NCI-H2029 treated with DMSO at 0.1 percent for 48 hours (cell line): ENCODE measurements around the gene SHQ1.
A peak's percentile ranks its signal among the peaks of the same experiment; 100 is the strongest.
"Not testable (repeated sequence)": the region's sequence is repeated elsewhere in the genome, so short reads cannot be mapped to it uniquely, and the experiment has no call there.

Experiments
- DNase-seq: peaks from one replicate; lab custom pipeline; 2025; lab: John Stamatoyannopoulos, UW

The SHQ1 gene

DNA sequence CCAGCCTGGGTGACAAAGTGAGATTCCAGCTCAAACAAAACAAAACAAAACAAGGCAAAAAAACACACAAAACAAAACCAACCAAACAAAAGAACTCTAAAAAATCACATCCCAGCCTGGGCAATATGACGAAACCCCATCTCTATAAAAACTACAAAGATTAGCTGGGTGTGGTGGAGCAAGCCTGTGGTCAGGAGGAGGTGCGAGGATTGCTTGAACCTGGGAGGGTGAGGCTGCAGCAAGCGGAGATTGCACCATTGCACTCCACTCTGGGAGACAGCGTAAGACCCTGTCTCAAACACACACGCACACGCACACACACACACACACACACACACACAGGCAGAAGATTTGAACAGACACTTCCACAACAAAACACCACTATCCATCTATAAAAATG, 99.6 kb downstream of the SHQ1 start:
- DNase-seq: no peak

- DNase-seq: no peak
Observed at GRCh38 chr3:72746430-72747411, 101.5 kb downstream of the SHQ1 start.

DNA sequence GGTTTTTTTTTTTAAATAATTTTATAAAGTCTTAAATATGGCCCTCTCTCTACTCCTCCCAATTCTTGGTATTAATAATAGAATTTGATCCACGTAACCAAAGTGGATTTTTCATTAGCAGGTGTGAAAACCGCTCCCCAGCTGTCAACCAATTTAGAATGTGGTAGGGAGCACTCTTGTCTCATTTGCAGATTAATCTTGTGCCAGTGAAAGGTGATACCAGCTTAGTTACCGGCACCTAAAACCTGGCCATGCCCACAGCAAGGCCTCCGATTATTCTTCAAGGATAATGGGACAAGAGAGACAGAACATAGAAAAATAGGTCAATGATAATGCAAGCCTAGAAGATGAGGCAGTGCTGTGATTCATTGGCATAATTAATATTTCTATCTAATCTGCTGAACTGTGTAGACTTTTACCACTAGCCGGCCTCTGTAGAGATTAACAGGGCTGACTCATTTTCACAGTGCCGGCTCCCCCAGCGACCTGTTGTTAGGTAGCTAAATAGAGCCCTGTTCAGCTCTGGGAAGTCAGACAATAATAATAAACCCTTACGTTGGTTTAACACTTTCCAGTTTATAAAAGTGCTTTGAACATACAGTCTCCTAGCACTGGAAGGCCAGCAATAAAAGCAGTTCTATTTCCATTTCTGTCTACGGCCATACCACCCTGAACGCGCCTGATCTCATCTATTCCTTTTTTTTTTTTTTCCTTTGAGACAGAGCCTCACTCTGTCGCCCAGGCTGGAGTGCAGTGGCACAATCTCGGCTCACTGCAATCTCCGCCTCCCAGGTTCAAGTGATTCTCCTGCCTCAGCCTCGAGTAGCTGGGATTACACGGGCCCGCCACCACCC, 102.9 kb downstream of the SHQ1 start:
- no peak for DNase-seq

- no peak for DNase-seq
Observed at GRCh38 chr3:72744330-72744729, 103.9 kb downstream of the SHQ1 start.

- no peak for DNase-seq
Observed at GRCh38 chr3:72739531-72740466, 108.4 kb downstream of the SHQ1 start.

GRCh38 chr3:72738752-72739530, 109.3 kb downstream of the SHQ1 start:
- DNase-seq: peak; percentile 20

DNA sequence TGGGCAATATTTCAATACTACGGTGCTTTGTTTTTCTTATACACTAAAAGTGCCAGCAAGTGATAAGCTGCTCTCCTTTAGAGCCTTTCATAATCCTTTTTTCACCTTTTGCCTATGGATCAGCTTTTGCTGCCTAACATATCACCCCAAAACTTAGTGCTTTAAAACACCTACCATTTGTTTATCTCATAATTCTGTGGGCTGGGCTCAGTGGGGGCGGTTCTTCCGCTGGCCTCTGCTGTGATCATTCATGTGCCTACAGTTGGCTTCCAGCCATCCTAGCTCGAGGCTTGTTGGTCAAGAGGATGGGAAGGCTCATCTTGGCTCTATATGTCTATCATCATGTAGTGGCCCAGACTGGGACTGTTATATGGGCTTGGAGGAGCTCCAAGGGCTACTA, 113.2 kb downstream of the SHQ1 start:
- DNase-seq: not testable (repeated sequence)

DNA sequence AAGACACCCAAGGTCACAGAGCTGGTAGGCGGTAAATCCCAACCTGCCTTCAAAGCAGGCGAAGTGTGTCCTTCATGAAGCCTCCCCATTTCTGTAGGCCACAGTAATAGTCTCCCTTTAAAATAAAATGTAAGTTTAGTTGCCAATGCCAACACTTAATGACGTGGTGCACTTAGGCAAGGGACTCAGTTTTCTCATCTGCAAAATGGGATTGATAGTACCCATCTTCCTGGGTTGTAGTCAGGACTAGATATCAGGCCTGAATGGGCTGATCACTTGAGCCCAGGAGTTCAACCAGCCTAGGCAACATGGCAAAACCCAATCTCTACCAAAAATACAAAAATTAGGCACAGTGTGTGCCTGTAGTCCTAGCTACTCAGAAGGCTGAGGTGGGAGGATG, 114.6 kb downstream of the SHQ1 start:
- no peak for DNase-seq

DNA sequence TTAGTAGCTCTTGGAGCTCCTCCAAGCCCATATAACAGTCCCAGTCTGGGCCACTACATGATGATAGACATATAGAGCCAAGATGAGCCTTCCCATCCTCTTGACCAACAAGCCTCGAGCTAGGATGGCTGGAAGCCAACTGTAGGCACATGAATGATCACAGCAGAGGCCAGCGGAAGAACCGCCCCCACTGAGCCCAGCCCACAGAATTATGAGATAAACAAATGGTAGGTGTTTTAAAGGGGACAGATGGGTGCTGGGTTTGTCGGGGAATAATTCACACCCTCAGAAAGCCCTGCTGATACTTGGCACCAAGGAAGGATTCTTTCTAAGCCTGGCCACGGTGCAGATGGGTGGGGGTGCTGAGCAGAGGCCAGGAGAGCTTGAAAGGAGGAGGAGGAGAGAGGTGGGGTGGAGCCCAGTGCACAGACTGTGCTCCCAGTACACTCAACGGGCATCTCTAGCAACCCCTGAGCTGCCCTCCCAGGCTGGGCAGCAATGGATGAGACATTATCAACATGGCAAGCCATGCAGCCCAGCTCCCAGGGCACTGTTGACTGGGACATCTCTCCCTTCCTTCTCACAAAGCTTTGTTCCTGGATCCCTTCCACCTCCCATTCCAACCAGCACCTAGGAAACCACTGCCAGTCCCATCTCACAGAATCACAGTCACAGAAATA, 115.4 kb downstream of the SHQ1 start:
- not testable (repeated sequence) for DNase-seq

DNA sequence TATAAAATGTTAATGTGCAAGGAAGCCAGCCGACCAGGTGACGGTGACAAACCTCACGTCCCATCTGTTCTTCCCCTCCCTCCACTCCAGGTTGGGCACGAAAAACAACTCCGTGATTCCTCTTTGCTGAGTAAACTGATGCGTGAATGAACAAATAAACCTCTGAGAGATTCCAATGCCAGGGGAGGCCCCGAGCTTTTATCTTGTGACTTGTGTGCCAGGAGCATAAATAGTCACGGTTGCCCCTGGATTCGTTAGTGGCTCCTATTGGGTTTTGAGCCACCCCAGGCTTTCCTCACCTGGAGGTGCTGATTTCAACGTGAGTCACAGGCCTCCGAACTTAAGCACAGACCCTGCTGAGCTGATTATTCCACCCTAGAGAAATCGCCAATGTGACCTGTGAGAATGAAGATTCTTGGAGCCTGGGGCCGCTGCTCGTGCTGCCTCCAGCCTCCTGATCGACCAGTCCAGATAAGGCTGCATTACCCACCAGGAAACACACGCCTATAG, 119.2 kb downstream of the SHQ1 start:
- DNase-seq: no peak

GRCh38 chr3:72728329-72728889, 119.8 kb downstream of the SHQ1 start:
- DNase-seq: no peak

DNA sequence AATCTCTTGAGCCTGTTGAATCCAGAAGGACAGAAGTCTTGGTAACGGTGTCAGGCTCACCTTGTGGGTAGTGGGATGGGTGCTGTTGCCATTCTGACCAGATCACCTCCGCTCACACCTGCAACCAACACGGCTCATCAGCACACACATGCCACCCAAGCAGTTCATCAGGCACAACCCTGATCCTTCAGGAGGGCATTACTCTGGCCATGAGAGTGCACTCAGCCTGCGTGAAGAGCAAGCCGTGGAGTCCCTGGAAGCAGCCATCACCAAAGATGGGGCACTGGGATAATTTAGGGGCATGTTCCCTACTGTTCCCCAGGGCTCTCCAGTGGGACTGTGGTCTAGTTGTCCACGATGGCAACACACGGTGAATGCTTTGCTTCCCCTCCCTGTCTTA, 120.5 kb downstream of the SHQ1 start:
- DNase-seq: no peak

- DNase-seq: no peak
Observed at GRCh38 chr3:72727172-72727571, 121.1 kb downstream of the SHQ1 start.

DNA sequence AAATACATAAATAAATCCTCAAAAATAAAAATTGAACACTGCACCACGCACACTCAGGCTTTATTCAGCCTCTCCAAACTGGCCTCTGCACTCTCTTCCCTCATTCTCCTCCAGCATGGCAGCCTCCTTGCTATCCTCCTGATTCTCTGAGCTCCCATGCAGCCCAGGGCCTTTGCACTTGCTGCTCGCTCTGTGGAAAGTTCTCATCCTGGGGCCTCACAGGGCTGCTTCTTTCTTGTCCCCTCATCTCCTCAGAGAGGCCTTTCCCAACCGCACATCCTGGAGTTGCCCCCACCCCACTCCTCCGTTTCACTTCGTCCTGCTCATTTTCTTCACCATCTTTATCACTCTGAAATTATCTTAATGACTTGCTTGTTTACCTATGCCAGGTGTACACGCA, 123.0 kb downstream of the SHQ1 start:
- no peak for DNase-seq

GRCh38 chr3:72724070-72724469, 124.2 kb downstream of the SHQ1 start:
- DNase-seq: no peak

DNA sequence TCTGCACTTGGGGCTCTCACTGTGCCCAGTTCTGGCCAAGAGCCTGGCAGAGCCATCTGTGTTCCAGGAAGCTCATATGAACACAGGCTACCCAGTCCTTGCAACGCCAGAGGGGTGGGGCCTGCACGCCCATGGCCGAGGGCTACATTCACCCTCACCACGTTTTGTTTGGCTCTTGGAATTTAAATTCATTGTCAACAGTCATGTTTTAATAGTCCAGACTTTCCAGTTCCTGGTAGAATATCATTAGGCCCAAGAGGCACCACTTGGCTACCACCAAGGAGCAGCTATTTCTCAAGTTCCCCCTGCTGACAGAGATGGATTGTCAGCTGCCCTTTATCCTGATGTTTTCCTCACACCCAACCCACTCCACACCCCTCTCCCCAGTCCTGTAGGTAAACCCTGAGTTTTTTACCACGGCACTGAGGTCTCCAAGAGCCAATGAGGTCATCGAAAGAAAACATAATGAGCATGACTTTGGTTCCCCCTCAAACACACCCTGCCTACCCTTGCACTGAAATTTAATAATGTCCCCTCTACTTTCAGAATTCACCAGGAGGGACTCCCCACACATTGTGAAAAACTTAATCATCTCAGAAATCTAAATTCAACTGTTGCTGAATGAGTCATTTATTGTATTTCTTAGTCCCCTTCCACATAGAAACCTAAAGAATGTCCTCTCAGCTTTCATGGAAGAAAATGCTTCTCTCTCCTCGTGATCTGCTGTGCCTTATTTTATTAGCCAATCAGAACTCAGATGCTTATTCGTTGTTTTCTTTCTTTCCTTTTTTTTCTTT, 125.1 kb downstream of the SHQ1 start:
- DNase-seq: no peak

DNA sequence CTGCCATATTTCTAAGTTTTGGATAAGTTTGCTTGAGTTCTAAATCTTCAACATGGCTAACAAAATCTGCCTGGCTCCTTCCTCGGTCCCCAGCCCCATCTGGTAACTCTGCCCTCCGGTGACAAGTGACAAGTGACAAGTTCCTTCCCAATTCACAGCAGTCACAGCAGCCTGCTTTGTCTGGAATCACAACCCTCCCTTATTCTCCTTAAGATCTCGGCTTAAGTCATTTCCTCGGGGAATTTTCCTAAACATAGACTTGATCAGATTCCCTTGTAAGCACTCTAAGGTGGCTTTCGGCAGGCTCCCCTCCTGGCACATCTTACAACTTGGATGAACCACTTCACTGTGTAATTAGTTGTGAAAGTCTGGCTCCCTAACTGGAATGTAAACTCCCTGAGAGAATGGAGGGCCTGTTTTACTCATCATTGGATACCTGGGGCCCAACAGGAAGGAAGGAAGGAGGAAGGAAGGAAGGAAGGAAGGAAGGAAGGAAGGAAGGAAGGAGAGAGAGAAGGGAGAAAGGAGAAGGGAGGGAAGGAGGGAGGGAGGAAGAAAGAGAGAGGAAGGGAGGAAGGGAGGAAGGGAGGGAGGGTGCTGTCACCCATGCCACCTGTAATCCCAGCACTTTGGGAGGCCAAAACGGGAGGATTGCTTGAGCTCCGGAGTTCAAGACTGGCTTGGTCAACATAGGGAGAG, 126.4 kb downstream of the SHQ1 start:
- no peak for DNase-seq

DNA sequence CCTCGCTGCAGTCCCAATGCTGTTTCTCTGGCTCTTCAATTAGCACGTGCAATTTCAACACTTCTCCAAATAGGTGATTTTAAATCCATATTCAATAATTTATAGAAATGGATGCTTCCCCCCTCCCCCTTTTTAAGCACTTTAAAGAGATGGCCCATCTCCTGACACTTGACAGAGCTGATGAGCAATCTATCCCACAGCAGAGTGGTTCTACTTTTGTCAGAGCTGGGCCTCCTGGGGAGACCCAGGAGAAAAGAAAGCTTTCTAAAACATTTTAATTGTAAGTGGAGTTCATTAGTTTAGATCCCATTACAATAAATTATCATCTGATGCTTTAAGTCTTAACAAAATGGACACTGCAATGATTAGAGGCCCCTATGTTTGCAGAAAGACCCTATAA, 127.7 kb downstream of the SHQ1 start:
- no peak for DNase-seq
